NT2/D1 (cell line): Measurements from ENCODE around the gene CFAP97D1.

Source experiments
- DNase-seq: peaks from one replicate; pipeline ENCODE4 v3.0.0-alpha.2; 2011; ENCODE audit warnings: low read depth, low spot score
- H3K27me3 ChIP-seq: 2 replicates; pipeline ENCODE4 v1.6.0; 2011; ENCODE audit warnings: mild to moderate bottlenecking; ENCODE audit not compliant: insufficient read length, insufficient read depth
- H3K36me3 ChIP-seq: 2 replicates; pipeline ENCODE4 v1.6.1; 2011; ENCODE audit warnings: mild to moderate bottlenecking, low read length, mixed read lengths; ENCODE audit not compliant: insufficient read depth, insufficient read length
- H3K4me1 ChIP-seq: 2 replicates; pipeline ENCODE4 v1.5.1; 2011; ENCODE audit not compliant: insufficient read depth, insufficient read length
- H3K4me3 ChIP-seq: 2 replicates; pipeline ENCODE4 v1.5.1; 2011; ENCODE audit warnings: low read depth; ENCODE audit not compliant: insufficient read length
- H3K9ac ChIP-seq: 2 replicates; pipeline ENCODE4 v1.6.0; 2011; ENCODE audit warnings: low read depth; ENCODE audit not compliant: insufficient read length
- H3K9me3 ChIP-seq: 2 replicates; pipeline ENCODE4 v1.5.1; 2011; ENCODE audit warnings: mild to moderate bottlenecking, low read length; ENCODE audit not compliant: insufficient read depth
- SUZ12 ChIP-seq: IDR thresholded peaks from 2 replicates; pipeline ENCODE4 v1.6.1; 2011; ENCODE audit not compliant: insufficient read length, insufficient read depth; ENCODE audit errors: extremely low read depth
- YY1 ChIP-seq: IDR thresholded peaks from 2 replicates; pipeline ENCODE4 v1.6.1; 2011; ENCODE audit not compliant: insufficient read length, insufficient read depth
- ZNF274 ChIP-seq: IDR thresholded peaks from 2 replicates; pipeline ENCODE4 v1.6.1; 2011; ENCODE audit warnings: mild to moderate bottlenecking, low read depth, low read length

Gene CFAP97D1

DNA sequence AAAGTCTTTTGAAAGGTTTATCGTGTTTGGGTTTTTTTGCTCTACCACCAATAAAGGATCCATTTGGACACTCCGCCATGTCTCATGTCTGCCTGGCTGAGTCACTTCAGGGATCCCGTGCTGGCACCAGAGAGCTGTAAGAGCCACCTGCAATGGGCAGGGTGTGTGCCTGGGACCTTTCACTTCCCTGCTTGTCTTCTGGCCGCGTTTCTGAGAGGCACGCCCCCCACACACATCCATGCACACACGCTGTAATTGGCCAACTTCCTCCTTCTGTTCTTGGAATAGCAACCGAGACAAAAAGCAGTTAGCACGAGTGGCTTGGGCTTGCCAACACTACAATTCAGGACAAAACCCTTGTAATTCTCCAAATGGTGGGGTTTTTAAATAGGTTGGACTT is 11.9 kb upstream of the CFAP97D1 start:
- H3K36me3 ChIP-seq: peaks cover 63% of the 10 kb centered on the region
- no peak overlapping the region for H3K9ac ChIP-seq
- H3K4me1 ChIP-seq: no peaks in the 10 kb centered on the region
- TF ChIP-seq SUZ12: no peak
- no peak for TF ChIP-seq ZNF274
- no peak for TF ChIP-seq YY1
- no peak for DNase-seq
- no peaks in the 10 kb centered on the region for H3K27me3 ChIP-seq
- no peaks in the 10 kb centered on the region for H3K9me3 ChIP-seq
- H3K4me3 ChIP-seq: no peak overlapping the region

DNA sequence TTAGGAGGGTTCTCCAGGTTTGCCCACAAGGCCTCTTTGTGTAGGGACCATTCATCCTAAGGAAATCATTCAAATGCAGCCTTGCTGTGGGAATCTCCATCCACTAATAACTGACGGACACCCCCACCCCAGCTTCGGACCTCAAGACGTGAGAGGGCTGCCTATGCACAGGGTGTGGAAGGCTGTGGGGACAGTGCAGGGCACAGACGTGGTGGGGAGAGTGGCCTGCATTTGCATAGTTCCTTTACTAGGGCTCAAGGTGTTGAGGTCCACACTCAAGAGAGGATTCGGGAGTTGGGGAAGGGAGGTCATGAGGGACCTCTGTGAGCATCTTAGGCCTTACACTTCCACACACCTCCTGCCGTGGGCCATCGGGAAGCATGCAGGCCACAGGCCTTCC is 11.3 kb upstream of the CFAP97D1 start:
- DNase-seq: no peak
- Histone ChIP-seq H3K4me3 (no peak overlapping the region), H3K9ac (no peak overlapping the region), H3K9me3 (no peaks in the 10 kb centered on the region), H3K27me3 (no peaks in the 10 kb centered on the region), H3K36me3 (peaks cover 68% of the 10 kb centered on the region), H3K4me1 (no peaks in the 10 kb centered on the region)
- no peak for TF ChIP-seq YY1
- no peak for TF ChIP-seq SUZ12
- no peak for TF ChIP-seq ZNF274

DNA sequence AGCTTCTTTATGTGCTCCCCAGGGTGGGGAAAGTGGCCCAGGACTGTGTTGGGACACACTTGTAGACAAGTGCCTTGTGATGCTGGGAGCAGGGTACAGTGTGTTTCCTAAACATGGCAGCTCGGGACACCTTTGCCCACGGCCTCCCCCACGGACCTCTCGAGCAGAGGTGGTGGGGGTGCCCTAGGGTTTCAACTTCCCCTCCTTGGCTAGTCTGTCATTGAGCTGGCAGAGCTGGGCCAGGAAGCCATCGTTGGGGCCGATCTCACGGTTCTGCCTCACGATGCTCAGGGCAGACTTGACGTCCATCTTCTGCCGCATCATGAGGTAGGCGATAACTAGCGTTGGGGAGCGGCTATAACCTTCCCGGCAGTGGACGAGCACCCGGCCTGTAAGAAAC is 10.8 kb upstream of the CFAP97D1 start:
- H3K27me3 ChIP-seq: no peaks in the 10 kb centered on the region
- no peak for TF ChIP-seq SUZ12
- no peak for TF ChIP-seq ZNF274
- no peak for TF ChIP-seq YY1
- H3K9me3 ChIP-seq: no peaks in the 10 kb centered on the region
- H3K4me1 ChIP-seq: no peaks in the 10 kb centered on the region
- no peak for DNase-seq
- H3K9ac ChIP-seq: no peak overlapping the region
- no peak overlapping the region for H3K4me3 ChIP-seq
- H3K36me3 ChIP-seq: peaks cover 73% of the 10 kb centered on the region

DNA sequence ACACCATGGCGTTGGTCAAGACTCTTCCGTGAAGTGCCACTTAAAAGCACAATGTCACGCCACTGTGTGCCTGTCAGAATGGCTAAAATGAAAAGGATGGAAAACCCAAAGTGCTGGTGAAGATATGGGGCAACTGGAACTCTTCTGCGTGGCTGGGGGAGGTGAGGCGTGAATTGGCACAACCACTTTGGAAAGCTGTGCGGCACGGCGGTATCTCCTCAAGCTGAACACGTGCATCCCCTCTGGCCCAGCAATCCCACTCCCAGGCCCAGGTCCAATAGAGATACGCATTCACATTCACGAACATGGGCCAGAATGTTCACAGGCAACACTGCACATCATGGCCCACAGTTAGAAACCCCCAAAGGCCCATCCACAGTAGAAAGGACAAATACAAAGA is 10.4 kb upstream of the CFAP97D1 start:
- H3K4me3 ChIP-seq: no peak overlapping the region
- peaks cover 77% of the 10 kb centered on the region for H3K36me3 ChIP-seq
- no peaks in the 10 kb centered on the region for H3K27me3 ChIP-seq
- H3K9ac ChIP-seq: no peak overlapping the region
- H3K4me1 ChIP-seq: no peaks in the 10 kb centered on the region
- TF ChIP-seq ZNF274: no peak
- TF ChIP-seq YY1: no peak
- no peak for TF ChIP-seq SUZ12
- H3K9me3 ChIP-seq: no peaks in the 10 kb centered on the region
- no peak for DNase-seq

DNA sequence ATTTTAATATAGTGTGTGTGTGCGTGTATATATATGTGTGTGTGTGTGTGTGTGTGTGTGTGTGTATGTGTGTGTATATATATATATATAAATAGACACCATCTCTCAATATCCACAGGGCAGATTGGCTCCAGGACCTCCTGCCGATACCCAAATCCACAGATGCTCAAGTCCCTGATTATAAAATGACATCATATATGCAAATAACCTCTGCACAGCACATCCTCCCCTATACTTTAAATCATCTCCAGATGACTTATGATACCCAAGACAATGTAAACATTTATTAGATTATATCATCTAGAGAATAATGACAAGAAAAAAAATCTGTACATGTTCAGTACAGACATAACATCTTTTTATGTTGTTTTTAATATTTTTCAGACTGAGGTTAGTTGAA is 9.3 kb upstream of the CFAP97D1 start:
- peaks cover 83% of the 10 kb centered on the region for H3K36me3 ChIP-seq
- no peak for TF ChIP-seq ZNF274
- TF ChIP-seq YY1: no peak
- no peak for TF ChIP-seq SUZ12
- no peak overlapping the region for H3K9ac ChIP-seq
- DNase-seq: no peak
- no peaks in the 10 kb centered on the region for H3K4me1 ChIP-seq
- H3K9me3 ChIP-seq: no peaks in the 10 kb centered on the region
- no peak overlapping the region for H3K4me3 ChIP-seq
- H3K27me3 ChIP-seq: no peaks in the 10 kb centered on the region

GRCh38 chr17:43771463-43771862 is 8.8 kb upstream of the CFAP97D1 start:
- Histone ChIP-seq H3K9me3 (no peaks in the 10 kb centered on the region), H3K4me1 (no peaks in the 10 kb centered on the region), H3K9ac (no peak overlapping the region), H3K4me3 (no peak overlapping the region), H3K36me3 (peaks cover 84% of the 10 kb centered on the region), H3K27me3 (no peaks in the 10 kb centered on the region)
- DNase-seq: no peak
- TF ChIP-seq YY1: no peak
- no peak for TF ChIP-seq ZNF274
- no peak for TF ChIP-seq SUZ12

DNA sequence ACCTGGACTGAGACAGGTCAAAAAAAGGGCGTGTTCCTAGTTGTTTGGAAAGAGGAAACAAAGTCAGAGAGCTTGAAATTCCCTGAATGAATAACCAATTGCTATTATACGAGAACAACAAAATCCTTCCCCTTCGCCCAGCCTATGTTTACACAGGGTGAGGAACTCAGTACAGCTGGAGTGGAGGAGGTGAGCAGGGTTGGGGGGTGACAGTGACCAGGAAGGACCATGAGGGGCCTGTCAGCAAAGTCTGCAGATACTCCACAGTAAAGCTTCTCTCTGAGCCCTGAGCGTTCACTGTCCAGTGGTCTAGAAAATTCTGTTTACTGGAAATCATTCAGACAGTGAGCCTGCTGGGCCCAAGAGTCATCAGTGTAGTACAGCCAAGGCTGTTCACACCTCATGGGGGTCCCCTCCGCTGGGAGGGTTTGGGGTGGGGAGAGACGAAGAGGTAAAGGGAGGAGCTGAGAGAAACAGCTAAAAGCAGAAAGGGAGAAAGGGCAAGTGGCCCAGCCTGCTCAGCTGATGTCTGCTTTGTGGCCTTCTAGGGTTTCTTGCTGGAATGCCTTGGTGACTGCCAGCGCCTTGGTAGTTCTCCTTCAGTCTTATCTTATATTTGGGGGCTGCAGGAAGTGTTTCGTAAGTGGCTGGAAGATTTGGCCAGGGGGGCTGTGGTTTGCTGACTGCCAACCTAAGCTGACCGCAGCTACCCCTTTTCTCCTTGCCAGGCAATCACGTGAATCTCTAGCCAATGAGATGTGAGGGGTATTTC is 7.2 kb upstream of the CFAP97D1 start:
- no peak overlapping the region for H3K4me3 ChIP-seq
- no peaks in the 10 kb centered on the region for H3K27me3 ChIP-seq
- TF ChIP-seq YY1 (no peak), ZNF274 (no peak), SUZ12 (no peak)
- H3K4me1 ChIP-seq: no peaks in the 10 kb centered on the region
- no peak for DNase-seq
- H3K9me3 ChIP-seq: no peaks in the 10 kb centered on the region
- no peak overlapping the region for H3K9ac ChIP-seq
- H3K36me3 ChIP-seq: peaks cover 88% of the 10 kb centered on the region
